Measurements from ENCODE around the gene REG4.
"Not testable (repeated sequence)": the region's sequence is repeated elsewhere in the genome, so short reads cannot be mapped to it uniquely, and the experiment has no call there.

The REG4 gene

DNA sequence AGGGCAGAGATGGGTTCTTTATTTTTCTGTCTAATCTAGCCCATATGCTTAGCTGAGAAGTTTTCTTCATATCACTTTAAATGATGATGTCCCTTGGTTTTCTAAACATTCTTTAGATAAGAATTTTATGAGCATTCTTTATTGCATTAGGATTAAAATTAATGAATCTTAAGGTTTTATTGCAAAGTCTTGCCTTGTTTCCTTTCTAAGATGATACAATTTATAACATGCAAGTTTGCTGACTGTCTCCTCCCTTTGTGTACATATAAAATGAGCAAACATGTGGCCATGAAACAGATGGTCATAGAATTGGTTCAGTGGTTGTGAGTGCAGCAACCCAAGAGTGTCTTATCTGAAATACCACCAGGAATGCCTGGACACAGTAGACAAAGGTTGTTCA is 17.7 kb upstream of the REG4 start:
- not testable (repeated sequence) for H3K36me3 ChIP-seq (ENCODE audit: control insufficient read depth, insufficient read depth, low read length); H3K4me3 ChIP-seq (ENCODE audit: low read depth, low read length); H3K9ac ChIP-seq (ENCODE audit: low read depth, low read length); H3K4me1 ChIP-seq (ENCODE audit: control insufficient read depth, insufficient read depth, low read length); H3K9me3 ChIP-seq (ENCODE audit: control insufficient read depth, insufficient read depth, low read length); H3K27me3 ChIP-seq (ENCODE audit: control insufficient read depth, insufficient read depth, low read length)

DNA sequence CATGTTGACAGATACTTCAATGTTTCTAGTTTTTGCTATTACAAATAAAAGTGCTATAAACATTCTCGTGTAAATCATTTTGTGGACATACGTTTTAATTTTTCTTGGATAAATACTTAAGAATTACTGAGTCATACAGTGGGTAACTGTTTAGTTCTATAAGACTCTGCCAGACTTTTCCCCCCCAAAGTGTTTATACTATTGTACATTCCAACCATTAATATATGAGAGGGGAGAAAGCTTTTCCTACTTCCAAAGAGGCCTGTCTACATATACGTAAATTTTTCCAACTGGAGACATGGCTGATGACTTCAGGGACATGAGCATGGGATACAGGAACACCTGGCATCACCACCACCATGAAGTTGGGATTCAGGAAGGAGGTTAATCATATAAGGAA is 17.0 kb upstream of the REG4 start:
- no peaks in the 10 kb centered on the region for H3K4me1 ChIP-seq (ENCODE audit: control insufficient read depth, insufficient read depth, low read length)
- no peaks in the 10 kb centered on the region for H3K9me3 ChIP-seq (ENCODE audit: control insufficient read depth, insufficient read depth, low read length)
- no peaks in the 10 kb centered on the region for H3K36me3 ChIP-seq (ENCODE audit: control insufficient read depth, insufficient read depth, low read length)
- no peaks in the 10 kb centered on the region for H3K27me3 ChIP-seq (ENCODE audit: control insufficient read depth, insufficient read depth, low read length)
- H3K9ac ChIP-seq (ENCODE audit: low read depth, low read length): no peak overlapping the region
- no peak overlapping the region for H3K4me3 ChIP-seq (ENCODE audit: low read depth, low read length)

DNA sequence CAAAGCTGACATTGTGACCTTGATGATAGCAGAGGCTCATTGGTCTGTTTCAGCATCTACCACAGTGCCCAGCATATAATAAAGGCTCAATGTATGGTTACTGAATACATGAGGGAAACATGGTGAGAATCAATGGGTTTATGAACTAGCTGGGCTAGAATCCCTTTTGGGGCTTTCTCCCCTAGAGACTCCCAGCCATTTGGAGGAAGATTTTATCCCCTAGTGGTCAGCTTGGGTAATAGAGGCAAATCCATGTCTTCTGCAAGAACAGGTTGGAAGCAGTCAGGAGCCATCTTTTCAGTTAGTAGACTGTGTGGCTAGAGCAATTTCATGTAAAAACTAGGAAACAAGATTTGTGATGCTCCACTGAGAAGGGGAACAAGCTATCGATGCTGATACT is 15.8 kb upstream of the REG4 start:
- Histone ChIP-seq H3K9me3 (ENCODE audit: control insufficient read depth, insufficient read depth, low read length) (no peaks in the 10 kb centered on the region), H3K4me3 (ENCODE audit: low read depth, low read length) (no peak overlapping the region), H3K4me1 (ENCODE audit: control insufficient read depth, insufficient read depth, low read length) (no peaks in the 10 kb centered on the region), H3K9ac (ENCODE audit: low read depth, low read length) (no peak overlapping the region), H3K27me3 (ENCODE audit: control insufficient read depth, insufficient read depth, low read length) (no peaks in the 10 kb centered on the region), H3K36me3 (ENCODE audit: control insufficient read depth, insufficient read depth, low read length) (no peaks in the 10 kb centered on the region)

DNA sequence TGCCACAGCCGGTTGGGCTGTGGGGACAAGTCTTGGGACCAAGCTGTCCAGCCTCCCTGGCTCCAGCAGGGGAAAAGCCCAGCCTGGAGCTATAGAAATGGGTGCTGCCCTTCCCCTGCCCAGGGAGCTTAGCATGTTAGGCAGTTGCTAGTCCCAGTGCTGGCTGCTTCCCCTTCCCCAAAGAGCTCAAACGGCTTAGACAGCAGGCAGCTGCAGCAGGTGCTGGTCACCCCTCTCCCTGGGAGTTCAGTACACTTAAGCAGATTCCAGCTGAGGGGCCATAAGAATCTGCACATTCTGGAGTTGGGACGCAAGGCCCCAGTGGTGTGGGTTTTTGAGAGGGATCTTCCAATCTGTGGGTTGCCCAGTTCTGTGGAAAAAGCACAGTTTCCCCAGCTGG is 11.1 kb upstream of the REG4 start:
- no peaks in the 10 kb centered on the region for H3K36me3 ChIP-seq (ENCODE audit: control insufficient read depth, insufficient read depth, low read length)

DNA sequence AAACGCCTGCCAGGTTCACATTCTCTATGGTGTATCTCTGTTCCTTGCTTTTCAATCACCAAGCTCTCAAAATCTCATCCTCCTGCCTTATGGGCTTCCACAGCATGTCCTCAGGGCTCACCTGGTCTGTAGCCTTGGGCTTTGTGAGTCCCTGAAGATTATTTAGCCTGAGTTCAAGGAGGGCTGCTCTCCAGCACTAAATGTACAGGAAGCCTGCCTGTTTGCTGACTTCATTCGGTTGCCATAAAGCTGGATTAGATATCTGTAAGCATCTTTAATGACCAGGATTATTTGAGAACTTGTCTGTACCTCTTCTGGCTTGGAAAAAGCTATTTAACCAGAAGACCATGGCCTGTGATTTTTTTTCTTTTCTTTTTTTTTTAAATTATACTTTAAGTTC is 6.9 kb upstream of the REG4 start:
- no peak overlapping the region for H3K4me3 ChIP-seq (ENCODE audit: low read depth, low read length)
- H3K9ac ChIP-seq (ENCODE audit: low read depth, low read length): no peak overlapping the region
- no peaks in the 10 kb centered on the region for H3K9me3 ChIP-seq (ENCODE audit: control insufficient read depth, insufficient read depth, low read length)
- no peaks in the 10 kb centered on the region for H3K36me3 ChIP-seq (ENCODE audit: control insufficient read depth, insufficient read depth, low read length)
- no peaks in the 10 kb centered on the region for H3K27me3 ChIP-seq (ENCODE audit: control insufficient read depth, insufficient read depth, low read length)
- H3K4me1 ChIP-seq (ENCODE audit: control insufficient read depth, insufficient read depth, low read length): no peaks in the 10 kb centered on the region

More for the DNA sequence above, 11.1 kb upstream of the REG4 start:
- Histone ChIP-seq H3K4me3 (ENCODE audit: low read depth, low read length) (no peak overlapping the region), H3K9me3 (ENCODE audit: control insufficient read depth, insufficient read depth, low read length) (no peaks in the 10 kb centered on the region), H3K4me1 (ENCODE audit: control insufficient read depth, insufficient read depth, low read length) (no peaks in the 10 kb centered on the region), H3K27me3 (ENCODE audit: control insufficient read depth, insufficient read depth, low read length) (no peaks in the 10 kb centered on the region), H3K9ac (ENCODE audit: low read depth, low read length) (no peak overlapping the region)

DNA sequence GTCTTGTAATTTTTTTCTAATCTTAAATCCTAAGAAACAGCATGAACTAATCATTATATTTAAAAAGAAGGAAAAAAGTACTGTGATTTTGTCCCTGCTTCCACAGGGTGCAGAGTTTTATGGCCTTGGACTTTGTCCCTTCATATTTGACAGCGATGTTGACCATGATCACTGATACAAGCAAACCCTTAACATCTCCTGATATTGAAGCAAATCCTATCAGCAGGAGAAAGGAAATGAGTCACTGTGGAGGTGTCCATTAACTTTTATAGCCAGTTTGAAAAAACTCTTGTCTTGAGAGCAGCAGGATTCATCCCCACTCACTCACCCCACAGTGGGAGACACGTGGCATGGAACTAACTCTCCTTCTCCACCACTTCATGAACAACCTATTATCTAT is 5.1 kb upstream of the REG4 start:
- no peak overlapping the region for H3K4me3 ChIP-seq (ENCODE audit: low read depth, low read length)
- no peak overlapping the region for H3K9ac ChIP-seq (ENCODE audit: low read depth, low read length)
- H3K36me3 ChIP-seq (ENCODE audit: control insufficient read depth, insufficient read depth, low read length): no peaks in the 10 kb centered on the region
- no peaks in the 10 kb centered on the region for H3K9me3 ChIP-seq (ENCODE audit: control insufficient read depth, insufficient read depth, low read length)
- H3K27me3 ChIP-seq (ENCODE audit: control insufficient read depth, insufficient read depth, low read length): no peaks in the 10 kb centered on the region
- no peaks in the 10 kb centered on the region for H3K4me1 ChIP-seq (ENCODE audit: control insufficient read depth, insufficient read depth, low read length)

DNA sequence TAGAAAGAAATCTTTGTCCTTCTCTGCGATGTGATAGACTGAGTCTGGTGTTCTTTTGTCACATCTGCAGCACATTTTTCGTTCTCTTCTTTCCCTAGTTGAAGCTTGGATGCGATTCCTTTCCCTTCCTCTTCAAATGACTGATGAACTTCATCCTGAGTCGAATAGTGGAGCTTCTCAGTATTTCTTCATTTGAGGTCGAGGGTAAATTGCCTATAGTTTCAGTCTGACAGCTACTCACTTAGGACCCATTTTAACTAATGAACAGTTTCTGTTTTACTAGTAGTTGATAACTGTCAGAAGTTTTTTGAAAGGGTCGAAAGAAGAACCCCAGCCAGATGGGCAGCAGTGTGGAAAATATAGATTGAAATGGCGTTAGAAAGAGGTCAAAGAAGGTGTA is 4.7 kb upstream of the REG4 start:
- Histone ChIP-seq H3K36me3 (ENCODE audit: control insufficient read depth, insufficient read depth, low read length) (no peaks in the 10 kb centered on the region), H3K27me3 (ENCODE audit: control insufficient read depth, insufficient read depth, low read length) (no peaks in the 10 kb centered on the region), H3K4me3 (ENCODE audit: low read depth, low read length) (no peak overlapping the region), H3K9ac (ENCODE audit: low read depth, low read length) (no peak overlapping the region), H3K4me1 (ENCODE audit: control insufficient read depth, insufficient read depth, low read length) (no peaks in the 10 kb centered on the region), H3K9me3 (ENCODE audit: control insufficient read depth, insufficient read depth, low read length) (no peaks in the 10 kb centered on the region)

DNA sequence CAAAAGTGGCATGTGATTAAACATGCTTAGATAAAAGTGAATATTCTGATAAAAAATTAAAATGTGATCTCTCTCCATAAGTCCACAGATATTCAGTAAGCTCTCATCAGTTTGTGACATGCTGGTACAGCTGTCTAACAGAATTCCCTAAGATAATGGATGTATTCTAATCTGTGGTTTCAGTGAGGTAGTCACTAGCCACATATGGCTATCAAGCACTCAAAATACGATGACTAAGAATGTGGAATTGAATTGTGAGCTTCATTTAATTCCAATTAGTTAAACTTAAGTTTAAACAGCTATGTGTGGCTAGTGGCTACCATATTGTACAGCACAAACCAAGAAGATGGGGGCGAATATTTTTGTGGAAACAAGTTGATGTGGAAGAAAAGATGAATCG is 4.1 kb upstream of the REG4 start:
- Histone ChIP-seq H3K9ac (ENCODE audit: low read depth, low read length) (no peak overlapping the region), H3K36me3 (ENCODE audit: control insufficient read depth, insufficient read depth, low read length) (no peaks in the 10 kb centered on the region), H3K27me3 (ENCODE audit: control insufficient read depth, insufficient read depth, low read length) (no peaks in the 10 kb centered on the region), H3K4me1 (ENCODE audit: control insufficient read depth, insufficient read depth, low read length) (no peaks in the 10 kb centered on the region), H3K9me3 (ENCODE audit: control insufficient read depth, insufficient read depth, low read length) (no peaks in the 10 kb centered on the region), H3K4me3 (ENCODE audit: low read depth, low read length) (no peak overlapping the region)

DNA sequence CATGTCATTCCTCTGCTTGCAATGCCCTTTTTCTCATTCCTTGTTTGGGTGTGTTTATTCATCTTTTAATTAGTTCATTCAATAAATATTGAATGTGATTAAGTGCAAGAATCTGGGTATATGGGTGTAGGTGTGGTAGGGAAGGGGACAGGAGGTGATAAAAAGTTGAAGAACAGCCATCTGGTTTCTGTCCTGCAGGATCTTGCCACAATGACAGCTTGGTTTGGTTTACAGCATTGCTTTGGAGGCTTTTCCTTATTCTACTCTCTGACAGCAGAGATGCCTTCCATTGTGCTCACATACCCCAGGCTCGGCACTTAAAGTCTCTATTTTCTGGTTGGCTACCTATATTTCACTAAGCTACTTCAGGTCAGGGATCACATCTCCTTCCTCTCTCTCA is 3.0 kb upstream of the REG4 start:
- H3K27me3 ChIP-seq (ENCODE audit: control insufficient read depth, insufficient read depth, low read length): no peaks in the 10 kb centered on the region
- H3K36me3 ChIP-seq (ENCODE audit: control insufficient read depth, insufficient read depth, low read length): no peaks in the 10 kb centered on the region
- no peak overlapping the region for H3K4me3 ChIP-seq (ENCODE audit: low read depth, low read length)
- H3K9ac ChIP-seq (ENCODE audit: low read depth, low read length): no peak overlapping the region
- H3K9me3 ChIP-seq (ENCODE audit: control insufficient read depth, insufficient read depth, low read length): no peaks in the 10 kb centered on the region
- H3K4me1 ChIP-seq (ENCODE audit: control insufficient read depth, insufficient read depth, low read length): no peaks in the 10 kb centered on the region

DNA sequence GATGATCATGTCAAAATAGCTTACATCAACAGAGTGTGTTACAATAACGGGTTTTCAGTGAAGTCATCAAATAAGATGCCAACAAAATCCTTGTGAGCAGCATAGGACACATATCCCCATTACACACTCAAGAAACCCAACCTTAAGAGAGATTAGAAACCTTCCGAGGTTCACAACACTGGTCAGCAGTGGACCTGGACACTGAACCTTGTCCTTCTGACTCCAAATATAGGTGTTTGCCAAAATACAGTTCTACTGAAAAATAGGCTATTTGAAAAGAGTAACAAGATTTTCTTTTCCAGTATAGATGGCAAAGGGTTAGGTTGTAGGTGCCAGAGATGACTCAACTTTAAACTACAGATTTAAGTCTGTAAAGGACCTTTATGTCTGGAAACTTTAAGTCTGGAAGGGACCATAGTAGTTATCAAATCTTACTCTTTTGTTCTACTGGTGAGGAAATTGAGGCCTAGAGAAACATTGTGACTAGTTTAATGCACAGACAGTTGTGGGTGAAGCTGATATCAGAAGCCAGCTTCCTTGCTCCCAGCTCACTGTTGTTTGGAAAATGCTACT is 811 bp upstream of the REG4 start:
- Histone ChIP-seq H3K9ac (ENCODE audit: low read depth, low read length) (no peak overlapping the region), H3K4me1 (ENCODE audit: control insufficient read depth, insufficient read depth, low read length) (no peaks in the 10 kb centered on the region), H3K36me3 (ENCODE audit: control insufficient read depth, insufficient read depth, low read length) (no peaks in the 10 kb centered on the region), H3K4me3 (ENCODE audit: low read depth, low read length) (no peak overlapping the region), H3K9me3 (ENCODE audit: control insufficient read depth, insufficient read depth, low read length) (no peaks in the 10 kb centered on the region), H3K27me3 (ENCODE audit: control insufficient read depth, insufficient read depth, low read length) (no peaks in the 10 kb centered on the region)

DNA sequence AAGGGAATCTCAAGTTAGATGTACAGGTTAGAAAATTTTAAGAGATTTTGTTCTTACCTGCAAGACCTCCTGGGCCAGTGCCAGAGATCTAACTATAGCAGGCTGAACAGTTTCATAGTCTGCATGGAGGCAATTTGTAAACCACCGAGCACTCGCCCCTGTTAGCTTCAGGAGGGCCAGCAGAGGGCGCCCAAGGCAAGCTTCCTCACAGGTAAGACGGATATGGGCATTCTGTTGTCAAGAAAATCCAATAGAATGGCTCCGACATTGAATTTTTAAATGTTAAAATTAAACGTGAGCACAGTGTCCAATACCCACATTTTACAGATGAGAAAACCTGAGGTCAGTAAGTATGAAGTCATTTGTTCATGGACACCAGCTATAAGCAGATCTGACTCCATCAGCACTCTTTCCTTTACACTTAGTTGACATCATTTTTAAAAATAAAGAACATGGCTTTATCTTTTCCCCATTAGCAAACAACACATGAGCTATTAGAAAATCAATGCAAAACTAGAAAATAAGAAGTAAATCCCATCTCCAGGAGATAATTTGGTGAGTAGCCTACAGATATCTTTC is 2.2 kb downstream of the REG4 start:
- Histone ChIP-seq H3K9ac (ENCODE audit: low read depth, low read length) (no peak overlapping the region), H3K27me3 (ENCODE audit: control insufficient read depth, insufficient read depth, low read length) (no peaks in the 10 kb centered on the region)

DNA sequence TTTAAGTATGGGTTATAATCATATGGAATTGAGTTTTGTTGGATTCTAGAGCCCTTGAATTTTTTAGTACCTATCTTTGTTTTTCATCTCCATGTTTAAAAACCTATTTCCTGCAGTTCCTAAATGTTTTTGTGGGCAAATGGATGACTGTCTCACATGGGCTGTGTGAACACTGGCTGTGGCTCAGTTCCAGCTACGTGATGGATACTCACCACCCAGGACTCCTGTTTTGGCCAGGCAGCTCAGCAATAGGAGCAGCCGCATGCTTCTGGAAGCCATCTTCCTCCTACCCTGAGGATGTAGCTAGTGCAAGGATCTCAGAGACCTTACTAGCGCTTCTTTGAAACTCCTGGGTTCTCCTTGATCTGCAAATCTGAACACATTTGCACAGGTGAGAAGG is 2.8 kb downstream of the REG4 start:
- H3K4me1 ChIP-seq (ENCODE audit: control insufficient read depth, insufficient read depth, low read length): no peaks in the 10 kb centered on the region
- H3K9ac ChIP-seq (ENCODE audit: low read depth, low read length): no peak overlapping the region
- no peaks in the 10 kb centered on the region for H3K9me3 ChIP-seq (ENCODE audit: control insufficient read depth, insufficient read depth, low read length)
- no peaks in the 10 kb centered on the region for H3K27me3 ChIP-seq (ENCODE audit: control insufficient read depth, insufficient read depth, low read length)
- no peak overlapping the region for H3K4me3 ChIP-seq (ENCODE audit: low read depth, low read length)
- H3K36me3 ChIP-seq (ENCODE audit: control insufficient read depth, insufficient read depth, low read length): no peaks in the 10 kb centered on the region

More for the DNA sequence above, 2.2 kb downstream of the REG4 start:
- Histone ChIP-seq H3K4me1 (ENCODE audit: control insufficient read depth, insufficient read depth, low read length) (no peaks in the 10 kb centered on the region), H3K36me3 (ENCODE audit: control insufficient read depth, insufficient read depth, low read length) (no peaks in the 10 kb centered on the region), H3K4me3 (ENCODE audit: low read depth, low read length) (no peak overlapping the region), H3K9me3 (ENCODE audit: control insufficient read depth, insufficient read depth, low read length) (no peaks in the 10 kb centered on the region)
